SK-N-DZ (cell line): Measurements from ENCODE around the gene CFD.
"Not testable (repeated sequence)": the region's sequence is repeated elsewhere in the genome, so short reads cannot be mapped to it uniquely, and the experiment has no call there.

Source experiments
- DNase-seq: peaks from one replicate; pipeline ENCODE4 v3.0.0-alpha.2; 2015; ENCODE audit warnings: low spot score

The CFD gene

GRCh38 chr19:852136-853013 lies 7.1 kb upstream of the CFD start, which contains the start of gene ELANE:
Gene ELANE (plus strand): TSS chr19:852303. CDS start chr19:852329, 26 bp downstream.
- no peak for DNase-seq

GRCh38 chr19:853014-853585 lies 6.4 kb upstream of the CFD start:
- no peak for DNase-seq

GRCh38 chr19:853614-854220 lies 5.7 kb upstream of the CFD start:
- not testable (repeated sequence) for DNase-seq

GRCh38 chr19:854549-854948 lies 4.9 kb upstream of the CFD start:
- DNase-seq, result no peak

- DNase-seq, result no peak
Observed at GRCh38 chr19:855142-855541, 4.3 kb upstream of the CFD start.

- DNase-seq, result no peak
Observed at GRCh38 chr19:855566-856120, 3.8 kb upstream of the CFD start.

GRCh38 chr19:858284-858683 lies 1.2 kb upstream of the CFD start:
- no peak for DNase-seq

GRCh38 chr19:861141-861755 lies 1.8 kb downstream of the CFD start:
- no peak for DNase-seq

- DNase-seq, result peak; percentile 71
Observed at GRCh38 chr19:861756-862580, 2.5 kb downstream of the CFD start.

GRCh38 chr19:862581-863314 lies 3.3 kb downstream of the CFD start:
- DNase-seq, result peak; percentile 54

GRCh38 chr19:863315-863620 lies 3.8 kb downstream of the CFD start:
- DNase-seq, result no peak

- no peak for DNase-seq
Observed at GRCh38 chr19:866769-867300, 7.4 kb downstream of the CFD start.

GRCh38 chr19:867301-867793 lies 7.9 kb downstream of the CFD start:
- DNase-seq, result no peak

GRCh38 chr19:867855-868457 lies 8.5 kb downstream of the CFD start:
- no peak for DNase-seq

- DNase-seq, result no peak
Observed at GRCh38 chr19:868458-869244, 9.2 kb downstream of the CFD start.

- no peak for DNase-seq
Observed at GRCh38 chr19:869245-870177, 10.0 kb downstream of the CFD start.

- no peak for DNase-seq
Observed at GRCh38 chr19:870314-870713, 10.8 kb downstream of the CFD start.

GRCh38 chr19:870963-871401 lies 11.5 kb downstream of the CFD start:
- DNase-seq, result no peak
